HG03558 (cell line): ENCODE measurements around the gene FRS2.

Source experiments
- ATAC-seq: cut with Tn5 transposase; IDR thresholded peaks from one replicate; pipeline ENCODE4 v1.9.1; 2021; ENCODE audit warnings: moderate number of reproducible peaks; ENCODE audit not compliant: unreplicated experiment; ENCODE audit errors: extremely low read depth

Gene FRS2

DNA sequence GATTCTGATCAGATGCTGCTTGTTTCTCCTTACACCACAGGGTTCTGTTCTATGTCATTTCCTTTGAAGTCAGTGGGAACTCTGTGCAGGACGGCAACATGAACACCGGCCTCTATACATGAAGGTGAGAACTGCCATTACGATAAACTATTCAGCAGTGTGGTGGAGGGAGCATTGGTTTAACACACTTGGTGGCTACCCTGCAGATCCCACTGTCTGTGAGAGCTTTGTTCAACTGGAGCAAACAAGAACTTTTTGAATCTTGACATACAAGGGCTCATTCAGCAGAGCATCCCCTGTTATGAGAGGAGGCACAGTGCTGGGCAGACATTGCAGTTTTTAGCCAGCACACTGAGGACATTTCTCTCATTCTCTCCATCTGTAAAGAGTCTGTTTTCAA lies 10.7 kb upstream of the FRS2 start:
- no peak for ATAC-seq

GRCh38 chr12:69464428-69464827 lies 5.8 kb upstream of the FRS2 start:
- no peak for ATAC-seq

GRCh38 chr12:69466867-69467266 lies 3.3 kb upstream of the FRS2 start:
- no peak for ATAC-seq

DNA sequence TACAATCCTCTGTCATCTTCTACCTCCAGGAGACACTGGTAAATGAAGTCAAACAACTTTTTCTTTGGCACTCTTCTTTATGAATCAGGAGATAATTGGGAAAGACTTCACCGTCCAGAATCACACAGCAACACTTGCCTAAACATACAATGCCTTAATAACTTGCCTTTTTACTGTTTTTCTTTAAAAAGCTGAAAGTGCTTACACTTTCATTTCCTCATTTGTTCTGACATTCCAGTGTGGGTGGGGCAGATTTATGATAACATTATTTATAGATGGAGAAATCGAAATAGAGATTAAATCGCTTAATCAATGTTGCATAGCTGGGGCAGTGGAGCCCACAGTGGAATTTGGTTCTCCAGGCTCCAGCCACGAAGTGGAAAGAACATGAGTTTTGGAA lies 2.8 kb upstream of the FRS2 start:
- no peak for ATAC-seq

DNA sequence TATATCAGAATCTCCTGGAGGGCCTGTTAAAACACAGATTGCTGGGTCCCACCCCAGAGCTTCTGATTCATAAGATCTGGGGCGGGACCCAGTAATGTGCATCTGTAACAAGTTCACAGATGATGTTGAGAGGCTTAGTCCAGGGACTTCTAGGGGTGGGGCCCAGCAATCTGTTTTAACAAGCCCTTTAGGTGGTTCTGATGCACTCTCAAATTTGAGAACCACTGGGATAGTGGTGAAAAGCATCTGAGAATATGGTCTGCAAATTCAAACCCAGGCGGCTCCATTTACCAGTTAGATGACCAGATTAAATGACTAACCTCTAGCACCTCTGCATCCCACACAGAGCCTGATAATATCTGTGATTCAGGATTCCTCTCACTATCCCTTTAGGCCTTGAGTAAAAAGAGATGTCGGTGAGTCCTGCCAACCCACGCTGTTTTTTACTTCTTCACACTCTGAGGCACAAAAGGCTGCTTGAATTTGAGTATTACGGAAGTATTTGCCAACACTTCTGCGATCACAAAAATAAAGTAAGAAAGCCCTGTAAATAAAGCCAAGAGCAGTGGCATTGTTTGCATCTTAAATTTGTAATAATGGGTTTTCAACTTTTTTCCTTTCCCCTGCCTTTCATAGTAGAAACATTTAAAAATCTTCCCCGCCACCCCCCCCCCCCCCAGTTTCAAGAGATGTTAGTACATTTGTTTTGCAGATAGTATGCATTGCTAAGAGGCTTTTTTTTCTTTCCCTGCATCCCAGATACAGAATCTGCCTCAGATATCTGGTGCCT lies 1.8 kb upstream of the FRS2 start:
- ATAC-seq, result no peak

- ATAC-seq, result no peak
Measured at GRCh38 chr12:69469854-69470188, 367 bp upstream of the FRS2 start.

GRCh38 chr12:69471076-69471430 lies 865 bp downstream of the FRS2 start:
- no peak for ATAC-seq

DNA sequence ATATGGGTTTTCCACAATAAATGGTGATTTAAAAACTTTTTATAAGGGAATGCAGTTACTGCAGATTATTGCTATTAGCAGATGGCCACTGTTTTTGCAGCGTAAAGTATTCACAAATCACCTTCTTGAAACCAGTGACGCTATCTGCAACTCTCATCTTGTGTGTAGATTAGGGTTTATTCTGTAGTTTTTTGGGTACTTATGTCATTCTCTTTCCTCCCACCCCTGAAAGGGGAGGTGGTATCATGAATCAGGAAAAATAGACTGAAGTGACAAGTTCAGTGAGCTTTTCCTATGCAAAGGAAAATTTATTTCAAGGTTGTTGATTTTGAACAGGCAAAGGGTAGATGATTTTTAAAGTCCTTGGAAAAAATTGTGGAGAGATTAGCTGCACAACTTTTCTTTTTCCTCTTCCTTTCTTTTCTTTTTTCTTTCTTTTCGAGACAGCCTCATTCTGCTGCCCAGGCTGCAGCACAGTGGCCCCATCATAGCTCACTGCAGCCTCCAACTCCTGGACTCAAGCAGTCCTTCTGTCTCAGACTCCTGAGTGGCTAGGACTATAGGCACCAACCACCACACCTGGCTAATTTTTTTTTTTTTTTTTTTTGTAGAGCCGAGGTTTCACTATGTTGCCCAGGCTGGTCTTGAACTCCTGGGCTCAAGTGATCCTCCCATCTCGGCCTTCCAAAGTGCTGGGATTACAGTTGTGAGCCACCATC lies 1.6 kb downstream of the FRS2 start:
- ATAC-seq, result no peak

DNA sequence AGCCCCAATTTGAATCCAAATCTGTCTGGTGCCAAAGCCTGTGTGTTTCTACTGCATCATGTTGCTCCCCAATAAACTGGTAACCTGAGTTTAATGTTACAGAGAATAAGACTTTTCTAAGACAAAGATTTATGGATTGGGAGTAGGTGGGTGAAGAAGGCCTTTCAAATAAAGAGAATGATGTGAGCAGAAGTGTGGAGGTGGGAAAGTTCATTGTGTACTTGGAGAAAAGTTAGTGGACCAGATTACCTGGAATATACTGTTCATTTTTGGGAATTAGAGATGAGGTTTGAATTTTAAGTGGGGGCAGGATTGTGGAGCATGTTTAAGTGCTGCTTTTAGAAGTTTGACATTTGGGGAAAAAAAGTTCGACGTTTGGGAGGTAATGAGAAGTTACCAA lies 3.1 kb downstream of the FRS2 start:
- ATAC-seq, result no peak

DNA sequence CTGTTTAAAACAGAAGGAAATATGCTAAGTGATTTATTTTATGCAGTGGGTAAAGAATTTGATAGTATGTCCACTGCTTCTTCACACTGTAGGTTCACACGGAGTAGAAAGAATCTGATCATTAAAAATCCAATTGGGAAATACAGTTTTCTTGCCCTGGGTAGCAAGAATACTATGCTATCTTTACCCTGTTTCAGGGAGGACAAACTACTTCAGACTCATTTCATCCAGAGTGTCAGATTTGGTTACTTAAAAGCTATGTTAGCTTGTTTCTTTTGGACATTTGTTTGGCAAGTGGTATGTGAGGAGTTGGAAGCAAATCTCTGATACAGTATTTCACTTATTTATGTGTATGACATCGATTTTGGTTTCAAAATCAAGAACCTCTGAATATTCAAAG lies 4.3 kb downstream of the FRS2 start:
- no peak for ATAC-seq

DNA sequence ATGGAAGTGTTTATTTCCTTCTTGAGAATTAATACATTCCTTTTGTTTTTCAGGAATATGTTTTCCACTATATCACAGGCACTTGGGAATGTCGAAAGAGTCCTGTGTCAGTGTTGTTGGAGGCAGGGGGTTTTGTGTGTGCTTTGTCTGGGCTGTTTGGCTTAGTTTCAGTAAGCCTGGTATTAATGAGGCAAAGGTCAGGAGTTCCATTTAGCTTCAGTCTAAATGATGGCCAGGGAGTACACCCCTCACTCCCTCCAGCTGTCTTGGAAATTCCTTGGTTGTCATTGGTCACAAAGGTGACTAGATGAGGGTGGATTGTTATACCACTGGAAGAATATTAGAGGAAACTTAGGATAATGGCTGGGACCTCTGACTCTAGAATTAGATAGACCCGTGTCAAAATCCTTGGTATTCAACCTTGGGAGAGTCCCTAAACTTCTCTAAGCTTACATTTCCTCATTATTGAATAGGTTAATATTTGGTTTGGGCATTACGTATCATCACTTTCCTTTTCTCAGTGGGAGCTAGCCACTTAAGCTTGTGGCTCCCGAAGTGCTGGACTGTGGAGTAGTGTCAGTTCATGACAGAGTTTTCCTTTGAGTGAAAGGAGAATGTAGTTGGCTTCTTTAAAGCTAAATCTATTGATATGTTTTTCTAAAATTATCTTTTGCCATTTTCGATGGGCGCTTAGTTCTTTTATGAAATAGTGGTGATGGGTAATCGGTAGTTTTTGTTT lies 5.2 kb downstream of the FRS2 start:
- ATAC-seq, result no peak

DNA sequence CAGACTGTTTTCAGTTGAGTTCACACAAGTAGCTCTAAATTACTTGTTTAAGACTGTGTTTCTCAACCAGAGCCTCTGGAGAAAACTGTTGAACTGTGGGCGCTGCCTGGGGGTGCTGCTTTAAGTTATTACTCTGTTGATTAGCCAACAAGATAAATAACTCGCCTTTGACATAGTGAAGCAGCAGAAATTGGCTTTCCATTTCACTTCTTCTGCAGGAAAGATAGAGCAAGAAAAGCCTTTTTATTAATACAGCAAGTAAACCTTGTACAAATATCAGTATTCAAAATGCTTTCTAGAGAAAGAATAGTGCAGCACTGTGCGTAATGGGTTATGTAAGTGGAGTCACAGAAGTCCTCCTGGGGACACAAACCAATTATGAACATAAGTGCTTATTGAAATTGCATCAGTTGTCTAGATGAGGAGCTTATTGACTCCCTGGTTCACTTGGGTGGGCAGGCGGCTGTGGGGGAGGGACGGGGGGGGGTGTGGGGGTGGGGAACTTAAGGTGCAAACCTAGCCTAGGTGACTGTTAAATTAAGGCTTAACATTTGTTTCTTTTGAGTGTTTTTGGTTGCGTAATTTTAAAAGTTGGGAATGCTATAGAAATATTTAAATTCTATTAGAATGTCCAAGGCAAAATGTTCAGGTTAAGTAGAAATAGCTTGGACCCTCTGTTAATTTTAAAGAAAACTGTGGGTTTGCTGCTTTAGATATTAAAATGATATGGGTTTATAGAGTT lies 6.3 kb downstream of the FRS2 start:
- ATAC-seq, result no peak

GRCh38 chr12:69479675-69480074 lies 9.5 kb downstream of the FRS2 start:
- ATAC-seq, result no peak

GRCh38 chr12:69480698-69481097 lies 10.5 kb downstream of the FRS2 start:
- no peak for ATAC-seq

DNA sequence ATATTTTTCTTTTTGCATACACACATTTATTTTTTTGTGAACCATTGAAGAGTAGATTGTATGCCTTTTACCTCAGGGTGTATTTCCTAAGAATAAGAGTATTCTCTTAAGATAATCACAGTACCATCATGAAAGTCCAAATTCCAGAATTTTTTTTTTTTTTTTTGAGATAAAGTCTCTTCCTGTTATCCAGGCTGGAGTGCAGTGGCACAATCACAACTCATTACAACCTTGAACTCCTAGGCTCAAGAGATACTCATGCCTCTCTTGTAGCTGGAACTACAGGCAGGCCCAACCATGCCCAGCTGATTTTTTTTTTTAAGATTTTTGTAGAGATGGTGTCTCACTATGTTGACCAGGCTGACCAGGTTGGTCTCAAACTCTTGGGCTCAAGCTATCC lies 10.9 kb downstream of the FRS2 start:
- no peak for ATAC-seq

DNA sequence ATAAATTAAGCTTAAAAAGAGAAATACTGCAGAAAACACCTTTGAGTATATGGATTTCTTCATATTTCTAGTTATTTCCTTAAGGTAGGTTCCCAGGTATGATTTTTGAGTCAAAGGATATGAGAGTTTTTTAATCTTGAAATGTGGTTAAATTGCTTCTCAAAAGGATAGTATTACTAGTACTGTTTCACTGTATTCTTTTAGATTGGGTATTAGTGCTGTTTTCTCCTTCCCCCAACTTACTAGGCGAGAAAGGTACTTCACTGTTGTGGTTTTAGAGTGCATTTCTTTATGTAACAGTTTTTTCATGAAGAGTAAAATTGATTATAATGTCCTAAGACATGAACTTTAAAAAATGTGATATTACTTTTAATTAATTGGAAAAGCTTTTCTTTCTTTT lies 13.5 kb downstream of the FRS2 start:
- ATAC-seq, result no peak

DNA sequence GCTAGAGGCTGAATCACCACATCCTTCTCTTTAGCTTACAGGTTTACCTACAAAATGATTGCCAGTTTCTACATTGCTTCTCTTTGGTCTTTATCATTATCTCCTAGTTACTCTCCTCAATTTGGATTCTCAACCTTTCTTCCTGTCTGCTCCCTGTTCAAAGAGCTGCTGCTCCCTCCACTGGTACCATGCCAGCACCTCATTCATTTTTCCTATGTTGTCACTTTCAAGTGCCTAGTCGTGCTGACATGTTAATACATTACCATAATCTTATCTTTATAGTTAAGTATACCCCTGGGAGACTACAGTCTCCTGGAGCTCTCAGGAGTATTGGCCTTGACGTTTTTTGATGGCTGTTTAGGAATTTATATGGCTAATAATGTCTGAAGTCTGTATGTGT lies 14.2 kb downstream of the FRS2 start:
- ATAC-seq, result no peak

DNA sequence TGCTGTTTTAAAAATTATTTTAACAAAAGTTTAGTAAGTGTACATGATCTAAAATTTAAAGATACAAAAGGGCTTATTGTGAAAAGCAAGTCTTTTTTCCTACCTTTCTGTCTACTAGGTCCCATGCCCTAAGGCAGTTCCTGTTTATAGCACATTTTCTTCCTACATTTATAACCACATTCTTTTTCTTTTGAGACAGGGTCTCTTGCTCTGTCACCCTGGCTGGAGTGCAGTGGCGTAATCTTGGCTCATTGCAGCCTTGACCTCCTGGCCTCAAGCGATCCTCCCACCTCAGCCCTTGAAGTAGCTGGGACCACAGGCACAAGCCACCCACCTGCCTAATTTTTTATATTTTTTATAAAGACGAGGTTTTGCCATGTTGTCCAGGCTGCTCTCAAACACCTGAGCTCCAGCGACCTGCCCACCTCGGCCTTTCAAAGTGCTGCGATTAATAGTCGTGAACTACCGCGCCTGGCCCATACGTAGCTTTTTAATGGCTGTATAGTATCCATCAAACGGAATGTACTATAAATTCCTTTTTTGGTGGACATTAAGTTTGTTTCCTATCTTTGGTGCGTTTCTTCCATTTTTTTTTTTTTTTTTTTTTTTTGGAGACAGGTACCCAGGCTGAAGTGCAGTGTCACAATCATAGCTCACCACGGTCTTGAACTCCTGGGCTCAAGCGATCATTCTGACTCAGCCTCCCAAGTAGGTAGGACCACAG lies 20.9 kb downstream of the FRS2 start:
- ATAC-seq, result no peak

GRCh38 chr12:69492739-69493138 lies 22.6 kb downstream of the FRS2 start:
- no peak for ATAC-seq

GRCh38 chr12:69495071-69495470 lies 24.9 kb downstream of the FRS2 start:
- ATAC-seq, result no peak
